HepG2 (cell line): ENCODE measurements around the gene TTC24. TPM values are rescaled to one million over a fixed set of nuclear protein-coding genes. Genes with fewer than 3 reads are reported as not detected.

ENCODE experiments used
- ATAC-seq: fragments of 200-7000 bp; cut with Tn5 transposase; 3 replicates; pipeline ENCODE4 v1.9.1; 2020; ENCODE audit warnings: mild to moderate bottlenecking, moderate library complexity
- BruUV-seq: library from RNA; stranded (reverse); fragments of 400-500 nt; replicated peaks from 2 replicates; lab custom pipeline; 2021; lab: Mats Ljungman, UMichigan
- CTCF ChIA-PET: fragments of 300-600 bp; formaldehyde crosslinking; extraction: SDS; loops from one replicate; lab custom pipeline; 2021; ENCODE audit warnings: low total read pairs, inconsistent platforms, low intra/inter-chr PET ratio; lab: Yijun Ruan, JAX
- POLR2A ChIA-PET: fragments of 350-600 bp; sonication (Branson Sonifier 250); formaldehyde crosslinking; loops from one replicate; lab custom pipeline; 2020; ENCODE audit warnings: antibody characterized with exemption, inconsistent platforms; lab: Yijun Ruan, JAX
- DNase-seq: peaks from one replicate; pipeline ENCODE4 v3.0.0-alpha.2; 2015; ENCODE audit warnings: low spot score
- FAIRE-seq: peaks from 3 replicates; lab custom pipeline; 2011; peaks lifted over from hg19 to GRCh38; lab: Jason Lieb, UNC
- H2AFZ ChIP-seq: one replicate; pipeline ENCODE4 v1.6.1; 2011; ENCODE audit warnings: low read length, inconsistent platforms
- H3K27ac ChIP-seq: fragments of 300-600 bp; 3 replicates; pipeline ENCODE4 v1.8.0; 2011; ENCODE audit warnings: mixed run types, mild to moderate bottlenecking, mixed read lengths, low read length, inconsistent platforms; ENCODE audit not compliant: insufficient read depth; ENCODE audit errors: extremely low read length
- H3K27me3 ChIP-seq, 2 experiments: fragments of 200-600 bp in 1 of 2; 2 replicates in 1 of 2; 3 replicates in 1 of 2; pipeline versions ENCODE4 v1.6.0 to v1.8.0; 2011; ENCODE audit warnings: low read length in 2 of 2, mild to moderate bottlenecking in 2 of 2, moderate library complexity in 2 of 2, inconsistent platforms in 1 of 2; ENCODE audit not compliant: insufficient read depth in 2 of 2, control insufficient read depth in 1 of 2
- H3K36me3 ChIP-seq, 2 experiments: fragments of 200-600 bp in 1 of 2; replicated peaks in 1 of 2; 2 replicates in 1 of 2; 3 replicates in 1 of 2; pipeline versions ENCODE4 v1.5.1 to v1.8.0; 2011; ENCODE audit warnings: low read length in 2 of 2, inconsistent platforms in 1 of 2; ENCODE audit not compliant: insufficient read depth in 2 of 2, control insufficient read depth in 1 of 2
- H3K4me1 ChIP-seq: 2 replicates; pipeline ENCODE4 v1.5.1; 2012; ENCODE audit warnings: low read length, inconsistent platforms; ENCODE audit not compliant: insufficient read depth
- H3K4me2 ChIP-seq: 2 replicates; pipeline ENCODE4 v1.6.0; 2011; ENCODE audit warnings: low read depth, low read length, inconsistent platforms
- H3K4me3 ChIP-seq, 3 experiments: fragments of 200-600 bp in 1 of 3; sonication (generic), shearing (Covaris generic) in 1 of 3; replicated peaks in 1 of 3; 2 replicates each; pipeline ENCODE4 v1.5.1; 2011 to 2016; ENCODE audit warnings: low read length in 3 of 3, inconsistent platforms in 2 of 3, low read depth in 2 of 3, mild to moderate bottlenecking in 2 of 3, control low read depth in 1 of 3, mixed read lengths in 1 of 3; ENCODE audit not compliant: insufficient read depth in 1 of 3
- H3K79me2 ChIP-seq: one replicate; pipeline ENCODE4 v1.6.1; 2011; ENCODE audit warnings: low read length, inconsistent platforms; ENCODE audit not compliant: insufficient read depth
- H3K9ac ChIP-seq: 2 replicates; pipeline ENCODE4 v1.6.0; 2011; ENCODE audit warnings: mild to moderate bottlenecking, low read depth, low read length, inconsistent platforms; ENCODE audit not compliant: insufficient read depth
- H3K9me3 ChIP-seq: 2 replicates; pipeline ENCODE4 v1.5.1; 2012; ENCODE audit warnings: mild to moderate bottlenecking, low read length
- H4K20me1 ChIP-seq: 2 replicates; pipeline ENCODE4 v1.6.0; 2011; ENCODE audit warnings: inconsistent platforms, mild to moderate bottlenecking, low read length, moderate library complexity; ENCODE audit not compliant: insufficient read depth
- ARID3A ChIP-seq: IDR thresholded peaks from 2 replicates; pipeline ENCODE4 v1.6.1; 2012; ENCODE audit warnings: low read depth, low read length, improper control_type of control experiment
- BORCS8-MEF2B ChIP-seq: sonication (generic); formaldehyde crosslinking; IDR thresholded peaks from 2 replicates; pipeline ENCODE4 v1.8.0; 2022; ENCODE audit warnings: mild to moderate bottlenecking, missing genetic modification reagents
- CAMTA2 ChIP-seq: sonication (generic); formaldehyde crosslinking; IDR thresholded peaks from 2 replicates; pipeline ENCODE4 v1.4.0; 2020; ENCODE audit warnings: mild to moderate bottlenecking, missing genetic modification reagents, borderline replicate concordance
- CHCHD3 ChIP-seq: sonication (generic); formaldehyde crosslinking; IDR thresholded peaks from 2 replicates; pipeline ENCODE4 v1.8.0; 2022; ENCODE audit warnings: mild to moderate bottlenecking, missing genetic modification reagents, moderate library complexity
- KDM4B ChIP-seq: sonication (generic); formaldehyde crosslinking; IDR thresholded peaks from 2 replicates; pipeline ENCODE4 v1.4.0; 2020; ENCODE audit warnings: missing genetic modification reagents
- MYPOP ChIP-seq: sonication (generic); formaldehyde crosslinking; IDR thresholded peaks from 2 replicates; pipeline ENCODE4 v1.8.1; 2023; ENCODE audit warnings: mild to moderate bottlenecking, moderate library complexity, missing genetic modification reagents
- SAP130 ChIP-seq: IDR thresholded peaks from 2 replicates; pipeline ENCODE4 v1.6.1; 2016; ENCODE audit warnings: low read depth
- SMC3 ChIP-seq: IDR thresholded peaks from 2 replicates; pipeline ENCODE4 v1.6.1; 2011; ENCODE audit warnings: low read length, improper control_type of control experiment
- SP2 ChIP-seq: sonication (generic); formaldehyde crosslinking; IDR thresholded peaks from 2 replicates; pipeline ENCODE4 v1.5.1; 2020; ENCODE audit warnings: mild to moderate bottlenecking, missing genetic modification reagents
- STAG1 ChIP-seq: sonication (generic); formaldehyde crosslinking; IDR thresholded peaks from 2 replicates; pipeline ENCODE4 v1.4.0; 2020; ENCODE audit warnings: missing genetic modification reagents
- SUZ12 ChIP-seq: fragments of 150-350 bp; IDR thresholded peaks from 2 replicates; pipeline ENCODE4 v1.6.1; 2014; ENCODE audit warnings: low read depth, low read length
- THAP11 ChIP-seq: IDR thresholded peaks from 2 replicates; pipeline ENCODE4 v1.6.1; 2016; ENCODE audit warnings: missing biosample characterization, missing genetic modification reagents
- ZEB1 ChIP-seq: IDR thresholded peaks from 2 replicates; pipeline ENCODE4 v1.6.1; 2012; ENCODE audit warnings: mild to moderate bottlenecking, low read depth, inconsistent platforms; ENCODE audit not compliant: insufficient replicate concordance
- ZNF121 ChIP-seq: sonication (generic); formaldehyde crosslinking; IDR thresholded peaks from 2 replicates; pipeline ENCODE4 v1.5.0; 2020; ENCODE audit warnings: mild to moderate bottlenecking, missing genetic modification reagents
- ZNF619 ChIP-seq: sonication (generic); formaldehyde crosslinking; IDR thresholded peaks from 2 replicates; pipeline ENCODE4 v1.4.0; 2020; ENCODE audit warnings: mild to moderate bottlenecking, missing genetic modification reagents
- ZNF652 ChIP-seq: IDR thresholded peaks from 2 replicates; pipeline ENCODE4 v1.6.1; 2016; ENCODE audit warnings: low read depth, borderline replicate concordance
- ZNF703 ChIP-seq: sonication (generic); formaldehyde crosslinking; IDR thresholded peaks from 2 replicates; pipeline ENCODE4 v1.5.1; 2020; ENCODE audit warnings: missing genetic modification reagents, mild to moderate bottlenecking, moderate library complexity, borderline replicate concordance
- WGBS: methylation state at CpG from one replicate; pipeline ENCODE4 v1.1.6; 2017; ENCODE audit warnings: low lambda C conversion rate; 5-methylcytosine and 5-hydroxymethylcytosine counted together
- in situ Hi-C: cut with HindIII; loops from 2 replicates; pipeline ENCODE4 v1.10.0; 2017; ENCODE audit warnings: low pct_unique_long_range_greater_than_20kb; ENCODE audit not compliant: extremely low pct_ligation_motif_present
- intact Hi-C: fragments of 100-400 bp; cut with micrococcal nuclease; formaldehyde crosslinking; loops from one replicate; pipeline ENCODE4 v1.10.0; 2022; ENCODE audit not compliant: unreplicated experiment
- polyA plus RNA-seq, 8 experiments: library from polyadenylated mRNA; depleted of rRNA in 3 of 8; stranded (reverse) in 7 of 8; unstranded in 1 of 8; fragments of >200 nt; fragmentation: Illumina TruSeq in 4 of 8; extraction: Trizol in 4 of 8; gene quantifications; 2 replicates each; pipeline versions ENCODE4 v1.2.1 to v1.2.3, GENCODE V29; 2011 to 2016; ENCODE audit warnings: low read depth in 4 of 8, missing spikeins in 1 of 8, mixed read lengths in 1 of 8; ENCODE audit not compliant: insufficient read depth in 1 of 8
- total RNA-seq, 5 experiments: library from RNA; depleted of rRNA; stranded (reverse); fragments of >200 nt; fragmentation: Illumina TruSeq; extraction: Trizol; gene quantifications; 2 replicates each; pipeline ENCODE4 v1.2.3, GENCODE V29; 2016; ENCODE audit warnings: low read depth in 1 of 5
- TF ChIP-seq, protein P1 (sequence below): sonication (generic); formaldehyde crosslinking; IDR thresholded peaks from 2 replicates; pipeline ENCODE4 v1.5.0; 2020; ENCODE audit warnings: mild to moderate bottlenecking, missing genetic modification reagents, moderate library complexity

The TTC24 gene
- total and polyA plus RNA-seq, 2 of the 13 experiments (the other 11 are each of a cell fraction or from before 2014, with no cell fraction given), result 0.13 to 0.18 TPM

GRCh38 chr1:156608036-156608674 lies 28.6 kb downstream of the TTC24 start (continued):
- no peak for TF ChIP-seq BORCS8-MEF2B
- TF ChIP-seq ZNF652 (CRISPR knock-in tag), result peak; percentile 88
- TF ChIP-seq ZNF121 (CRISPR knock-in tag), result no peak
- TF ChIP-seq, protein P1, sequence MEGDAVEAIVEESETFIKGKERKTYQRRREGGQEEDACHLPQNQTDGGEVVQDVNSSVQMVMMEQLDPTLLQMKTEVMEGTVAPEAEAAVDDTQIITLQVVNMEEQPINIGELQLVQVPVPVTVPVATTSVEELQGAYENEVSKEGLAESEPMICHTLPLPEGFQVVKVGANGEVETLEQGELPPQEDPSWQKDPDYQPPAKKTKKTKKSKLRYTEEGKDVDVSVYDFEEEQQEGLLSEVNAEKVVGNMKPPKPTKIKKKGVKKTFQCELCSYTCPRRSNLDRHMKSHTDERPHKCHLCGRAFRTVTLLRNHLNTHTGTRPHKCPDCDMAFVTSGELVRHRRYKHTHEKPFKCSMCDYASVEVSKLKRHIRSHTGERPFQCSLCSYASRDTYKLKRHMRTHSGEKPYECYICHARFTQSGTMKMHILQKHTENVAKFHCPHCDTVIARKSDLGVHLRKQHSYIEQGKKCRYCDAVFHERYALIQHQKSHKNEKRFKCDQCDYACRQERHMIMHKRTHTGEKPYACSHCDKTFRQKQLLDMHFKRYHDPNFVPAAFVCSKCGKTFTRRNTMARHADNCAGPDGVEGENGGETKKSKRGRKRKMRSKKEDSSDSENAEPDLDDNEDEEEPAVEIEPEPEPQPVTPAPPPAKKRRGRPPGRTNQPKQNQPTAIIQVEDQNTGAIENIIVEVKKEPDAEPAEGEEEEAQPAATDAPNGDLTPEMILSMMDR (CRISPR knock-in tag), result peak; percentile 86
- no peak for TF ChIP-seq CHCHD3
- TF ChIP-seq CAMTA2 (CRISPR knock-in tag), result no peak
- TF ChIP-seq ZNF703, result no peak
- peak; percentile 67 for TF ChIP-seq STAG1 (CRISPR knock-in tag)
- no peak for TF ChIP-seq SP2 (CRISPR knock-in tag)
- no peak for TF ChIP-seq SUZ12
- TF ChIP-seq KDM4B (CRISPR knock-in tag), result no peak
- TF ChIP-seq ZNF619, result no peak

GRCh38 chr1:156608981-156609380 lies 29.5 kb downstream of the TTC24 start:
- intact Hi-C loops, result loop anchor here (1.0 kb wide), 1 partner anchor 25 kb away; no protein-coding TSS in a partner anchor
- H3K9me3 ChIP-seq, result no peaks in the 10 kb centered on the region
- H3K27ac ChIP-seq, result no peak overlapping the region
- H3K4me1 ChIP-seq, result peaks cover 24% of the 10 kb centered on the region
- ChIA-PET POLR2A (no interaction called here), CTCF (interaction anchor here (1.1 to 3.5 kb wide), 2 partner anchors 25 to 152 kb away, joined by 3 to 86 read pairs; no protein-coding TSS in a partner anchor)
- WGBS, result 7% methylated on average over 4 of the region's 6 CpGs
- H4K20me1 ChIP-seq, result no peaks in the 10 kb centered on the region
- no peaks in the 10 kb centered on the region for H3K79me2 ChIP-seq
- DNase-seq, result no peak
- peak; percentile 48 for FAIRE-seq
- ATAC-seq, result peak; percentile 95
- no peak overlapping the region for H3K4me2 ChIP-seq
- no TSS peak for BruUV-seq
- H2AFZ ChIP-seq, result no peak overlapping the region
- H3K36me3 ChIP-seq, result no peaks in the 10 kb centered on the region
- no peak overlapping the region for H3K9ac ChIP-seq
- in situ Hi-C loops, result no loop called here
- no peak overlapping the region for H3K4me3 ChIP-seq
- no peaks in the 10 kb centered on the region; a peak in 1 of 5 replicates for H3K27me3 ChIP-seq
- peak; percentile 57 for TF ChIP-seq ZEB1
- TF ChIP-seq MYPOP (CRISPR knock-in tag), result 0 out of 2 replicates have a peak, but pooled peaks have one; percentile 27
- no peak for TF ChIP-seq SAP130 (CRISPR knock-in tag)
- TF ChIP-seq ARID3A, result 0 out of 2 replicates have a peak, but pooled peaks have one; percentile 44
- 0 out of 2 replicates have a peak, but pooled peaks have one; percentile 15 for TF ChIP-seq THAP11 (CRISPR knock-in tag)
- peak; percentile 49 for TF ChIP-seq SMC3
- peak; percentile 58 for TF ChIP-seq STAG1 (CRISPR knock-in tag)
